ENCODE measurements around the gene LRRC74B. TPM values are rescaled to one million over a fixed set of nuclear protein-coding genes. Genes with fewer than 3 reads are reported as not detected.

The LRRC74B gene
- not detected for total RNA-seq

- intact Hi-C loops (cut with DNase I) = no loop called here
- Histone ChIP-seq H3K4me3 (peak within 1 kb of the TSS; percentile 53 to 63 (median 54)), H3K4me1 (peaks cover 8 to 25% (median 21%) of the 10 kb centered on the region in 4 donors), H3K36me3 (no peaks in the 10 kb centered on the region), H3K9me3 (no peaks in the 10 kb centered on the region), H3K27ac (replicated peaks in 1 of 4) (peak within 1 kb of the TSS in 1 of 4 donors; percentile 2), H3K27me3 (no peaks in the 10 kb centered on the region)
- TF ChIP-seq POLR2AphosphoS5 (IDR thresholded peaks at IDR 0.05) = no peak
- TF ChIP-seq POLR2A (IDR thresholded peaks at IDR 0.05; ENCODE audit: low read depth) = no peak
- no peak for TF ChIP-seq CTCF (IDR thresholded peaks at IDR 0.05)
- TF ChIP-seq EP300 (IDR thresholded peaks at IDR 0.05) = no peak
- 24% methylated on average over 11 of the region's 47 CpGs for WGBS
- peak; percentile 96 for DNase-seq (ENCODE audit: extremely low spot score)
Measured at GRCh38 chr22:21045585-21046294, at the start of gene LRRC74B. LRRC74B (plus strand) TSS chr22:21045946; CDS start chr22:21045987, 41 bp downstream.

GRCh38 chr22:20996031-20996410 lies 49.7 kb upstream of the LRRC74B start:
- WGBS = 89% methylated on average over 3 of the region's 10 CpGs
- TF ChIP-seq POLR2A (IDR thresholded peaks at IDR 0.05; ENCODE audit: low read depth) = no peak
- TF ChIP-seq CTCF (IDR thresholded peaks at IDR 0.05) = no peak
- no peak for TF ChIP-seq POLR2AphosphoS5 (IDR thresholded peaks at IDR 0.05)
- no peak for TF ChIP-seq EP300 (IDR thresholded peaks at IDR 0.05)
- peaks cover 16 to 25% (median 18%) of the 10 kb centered on the region in 4 donors for H3K4me1 ChIP-seq
- no peaks in the 10 kb centered on the region for H3K9me3 ChIP-seq
- no peak for DNase-seq (ENCODE audit: extremely low spot score)
- no peaks in the 10 kb centered on the region for H3K27me3 ChIP-seq
- no peak overlapping the region for H3K27ac ChIP-seq (replicated peaks in 1 of 4)
- intact Hi-C loops (cut with DNase I) = no loop called here
- peaks cover 31 to 96% (median 93%) of the 10 kb centered on the region in 4 donors for H3K36me3 ChIP-seq
- no peak overlapping the region for H3K4me3 ChIP-seq

GRCh38 chr22:20996598-20997535 lies 48.9 kb upstream of the LRRC74B start:
- Histone ChIP-seq H3K4me1 (peaks cover 18 to 30% (median 22%) of the 10 kb centered on the region in 4 donors), H3K4me3 (no peak overlapping the region), H3K27me3 (no peaks in the 10 kb centered on the region), H3K27ac (replicated peaks in 1 of 4) (no peak overlapping the region), H3K9me3 (no peaks in the 10 kb centered on the region), H3K36me3 (peaks cover 31 to 87% (median 85%) of the 10 kb centered on the region in 4 donors)
- WGBS = 83% methylated on average over 18 of the region's 27 CpGs
- intact Hi-C loops (cut with DNase I) = no loop called here
- no peak for DNase-seq (ENCODE audit: extremely low spot score)
- TF ChIP-seq EP300 (IDR thresholded peaks at IDR 0.05) (no peak), POLR2A (IDR thresholded peaks at IDR 0.05; ENCODE audit: low read depth) (no peak), CTCF (IDR thresholded peaks at IDR 0.05) (no peak), POLR2AphosphoS5 (IDR thresholded peaks at IDR 0.05) (no peak)

- no peak for DNase-seq (ENCODE audit: extremely low spot score)
- H3K4me1 ChIP-seq = peaks cover 19 to 32% (median 23%) of the 10 kb centered on the region in 4 donors
- no peaks in the 10 kb centered on the region for H3K27me3 ChIP-seq
- H3K4me3 ChIP-seq = no peak overlapping the region
- intact Hi-C loops (cut with DNase I) = loop anchor here (2.0 kb wide), 1 partner anchor 15 kb away; the partner anchor contains the start of gene LZTR1
- no peak overlapping the region for H3K27ac ChIP-seq (replicated peaks in 1 of 4)
- WGBS = 79% methylated on average over 7 of the region's 13 CpGs
- H3K9me3 ChIP-seq = no peaks in the 10 kb centered on the region
- TF ChIP-seq CTCF (IDR thresholded peaks at IDR 0.05) (no peak), POLR2A (IDR thresholded peaks at IDR 0.05; ENCODE audit: low read depth) (no peak), EP300 (IDR thresholded peaks at IDR 0.05) (no peak), POLR2AphosphoS5 (IDR thresholded peaks at IDR 0.05) (no peak)
- peaks cover 24 to 79% (median 77%) of the 10 kb centered on the region in 4 donors for H3K36me3 ChIP-seq
Measured at GRCh38 chr22:20997536-20998257, 48.0 kb upstream of the LRRC74B start.
